Prostate gland (tissue), 2 donors: Measurements from ENCODE around the gene CRYBG1.

Experiments used
- CTCF ChIP-seq, 4 experiments: fragments of 200-600 bp in 2 of 4; fragments of 450-650 bp in 2 of 4; sonication (generic) in 2 of 4; IDR thresholded peaks; 1 replicate in 3 of 4; 2 replicates in 1 of 4; pipeline ENCODE4 v1.5.1; 2016 to 2019; ENCODE audit warnings: antibody characterized with exemption in 4 of 4, mild to moderate bottlenecking in 2 of 4, moderate library complexity in 2 of 4
- POLR2AphosphoS5 ChIP-seq: sonication (generic); formaldehyde crosslinking; IDR thresholded peaks from one replicate; pipeline ENCODE4 v1.6.1; 2017; ENCODE audit warnings: antibody characterized with exemption

- no peak for TF ChIP-seq CTCF (IDR thresholded peaks at IDR 0.05)
- no peak for TF ChIP-seq POLR2AphosphoS5
These were observed 41.7 kb upstream of the CRYBG1 start for GRCh38 chr6:106318851-106319250.
